KMS-11 (cell line): ENCODE measurements around the gene RXFP1.

ENCODE experiments used
- H2AFZ ChIP-seq: fragments of 200-600 bp; sonication (generic); 2 replicates; pipeline ENCODE4 v1.6.1; 2016; ENCODE audit warnings: antibody characterized with exemption, mixed run types, low read depth
- H3K27ac ChIP-seq: fragments of 200-600 bp; sonication (generic); 2 replicates; pipeline ENCODE4 v1.6.1; 2016; ENCODE audit warnings: mild to moderate bottlenecking, mixed run types
- H3K27me3 ChIP-seq: fragments of 200-600 bp; sonication (generic); 2 replicates; pipeline ENCODE4 v1.6.1; 2017; ENCODE audit warnings: mild to moderate bottlenecking, low read depth, mixed run types, moderate library complexity; ENCODE audit not compliant: insufficient read depth
- H3K36me3 ChIP-seq: fragments of 200-600 bp; sonication (generic); 2 replicates; pipeline ENCODE4 v1.6.1; 2017; ENCODE audit warnings: mild to moderate bottlenecking, mixed run types; ENCODE audit not compliant: insufficient read depth
- H3K4me1 ChIP-seq: fragments of 200-600 bp; sonication (generic); 2 replicates; pipeline ENCODE4 v1.6.1; 2016; ENCODE audit warnings: mild to moderate bottlenecking, low read depth, mixed run types; ENCODE audit not compliant: poor library complexity, severe bottlenecking
- H3K4me2 ChIP-seq: fragments of 200-600 bp; sonication (generic); 2 replicates; pipeline ENCODE4 v1.7.0; 2016; ENCODE audit warnings: mild to moderate bottlenecking, mixed run types
- H3K4me3 ChIP-seq: fragments of 200-600 bp; sonication (generic); IDR thresholded peaks from 2 replicates; pipeline ENCODE4 v1.6.1; 2017; ENCODE audit warnings: low read depth, low read length, mixed read lengths; ENCODE audit not compliant: insufficient read depth
- H3K79me2 ChIP-seq: fragments of 200-600 bp; sonication (generic); 2 replicates; pipeline ENCODE4 v1.6.1; 2016; ENCODE audit warnings: low read depth, mixed run types; ENCODE audit not compliant: insufficient read depth
- H3K9ac ChIP-seq: fragments of 200-600 bp; sonication (generic); 2 replicates; pipeline ENCODE4 v1.6.1; 2016; ENCODE audit warnings: mild to moderate bottlenecking, mixed run types
- H4K20me1 ChIP-seq: fragments of 200-600 bp; sonication (generic); 2 replicates; pipeline ENCODE4 v1.6.1; 2016; ENCODE audit warnings: mild to moderate bottlenecking, mixed run types; ENCODE audit not compliant: insufficient read depth
- TF ChIP-seq, protein P1 (sequence below): fragments of 200-600 bp; sonication (generic); conservative IDR thresholded peaks from 2 replicates; pipeline ENCODE4 v1.6.1; 2017; ENCODE audit warnings: low read depth, mild to moderate bottlenecking, antibody characterized with exemption, low read length, moderate library complexity, mixed read lengths

The RXFP1 gene

GRCh38 chr4:158624889-158625478 is 103.3 kb downstream of the RXFP1 start:
- H3K27me3 ChIP-seq, result no peaks in the 10 kb centered on the region
- H3K4me2 ChIP-seq, result no peak overlapping the region
- H3K4me1 ChIP-seq, result no peaks in the 10 kb centered on the region
- TF ChIP-seq, protein P1, sequence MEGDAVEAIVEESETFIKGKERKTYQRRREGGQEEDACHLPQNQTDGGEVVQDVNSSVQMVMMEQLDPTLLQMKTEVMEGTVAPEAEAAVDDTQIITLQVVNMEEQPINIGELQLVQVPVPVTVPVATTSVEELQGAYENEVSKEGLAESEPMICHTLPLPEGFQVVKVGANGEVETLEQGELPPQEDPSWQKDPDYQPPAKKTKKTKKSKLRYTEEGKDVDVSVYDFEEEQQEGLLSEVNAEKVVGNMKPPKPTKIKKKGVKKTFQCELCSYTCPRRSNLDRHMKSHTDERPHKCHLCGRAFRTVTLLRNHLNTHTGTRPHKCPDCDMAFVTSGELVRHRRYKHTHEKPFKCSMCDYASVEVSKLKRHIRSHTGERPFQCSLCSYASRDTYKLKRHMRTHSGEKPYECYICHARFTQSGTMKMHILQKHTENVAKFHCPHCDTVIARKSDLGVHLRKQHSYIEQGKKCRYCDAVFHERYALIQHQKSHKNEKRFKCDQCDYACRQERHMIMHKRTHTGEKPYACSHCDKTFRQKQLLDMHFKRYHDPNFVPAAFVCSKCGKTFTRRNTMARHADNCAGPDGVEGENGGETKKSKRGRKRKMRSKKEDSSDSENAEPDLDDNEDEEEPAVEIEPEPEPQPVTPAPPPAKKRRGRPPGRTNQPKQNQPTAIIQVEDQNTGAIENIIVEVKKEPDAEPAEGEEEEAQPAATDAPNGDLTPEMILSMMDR, result peak; percentile 84
- no peak overlapping the region for H2AFZ ChIP-seq
- no peaks in the 10 kb centered on the region for H4K20me1 ChIP-seq
- no peak overlapping the region for H3K27ac ChIP-seq
- H3K9ac ChIP-seq, result no peak overlapping the region
- no peaks in the 10 kb centered on the region for H3K79me2 ChIP-seq
- H3K4me3 ChIP-seq, result no peak overlapping the region
- no peaks in the 10 kb centered on the region for H3K36me3 ChIP-seq

- Histone ChIP-seq H3K9ac (no peak overlapping the region), H3K27me3 (no peaks in the 10 kb centered on the region), H3K27ac (no peak overlapping the region), H3K4me3 (no peak overlapping the region), H3K79me2 (no peaks in the 10 kb centered on the region), H3K4me2 (no peak overlapping the region), H3K36me3 (no peaks in the 10 kb centered on the region), H2AFZ (no peak overlapping the region), H4K20me1 (no peaks in the 10 kb centered on the region), H3K4me1 (no peaks in the 10 kb centered on the region)
- TF ChIP-seq, protein P1, result no peak
Measured at GRCh38 chr4:158625544-158625943, 103.9 kb downstream of the RXFP1 start.

DNA sequence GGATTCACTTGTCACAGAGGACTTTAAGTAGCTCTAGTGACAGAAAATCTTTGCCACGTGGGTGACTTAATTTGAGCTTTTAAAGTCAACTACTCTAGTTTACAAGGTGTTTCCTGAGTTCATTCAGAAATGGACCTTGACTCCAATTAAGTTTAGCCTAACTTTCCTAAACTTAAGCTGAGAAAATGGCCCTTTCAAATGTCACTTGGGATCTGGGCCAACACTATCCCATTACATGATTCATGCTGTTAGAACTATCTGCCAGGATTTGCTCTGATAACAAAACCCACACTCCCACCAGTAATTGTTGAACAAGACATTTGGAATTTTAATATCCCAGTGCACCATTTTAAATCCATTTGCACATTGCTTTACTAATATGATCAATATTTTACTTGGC is 109.2 kb downstream of the RXFP1 start:
- Histone ChIP-seq H3K27me3 (no peaks in the 10 kb centered on the region), H3K9ac (no peak overlapping the region), H3K36me3 (no peaks in the 10 kb centered on the region), H4K20me1 (no peaks in the 10 kb centered on the region), H3K27ac (no peak overlapping the region), H3K79me2 (no peaks in the 10 kb centered on the region), H3K4me1 (no peaks in the 10 kb centered on the region), H3K4me3 (no peak overlapping the region), H2AFZ (no peak overlapping the region), H3K4me2 (no peak overlapping the region)
- TF ChIP-seq, protein P1, result no peak

GRCh38 chr4:158636619-158637018 is 114.9 kb downstream of the RXFP1 start:
- no peaks in the 10 kb centered on the region for H4K20me1 ChIP-seq
- H3K9ac ChIP-seq, result no peak overlapping the region
- H3K36me3 ChIP-seq, result no peaks in the 10 kb centered on the region
- no peak overlapping the region for H3K4me2 ChIP-seq
- H3K79me2 ChIP-seq, result no peaks in the 10 kb centered on the region
- H2AFZ ChIP-seq, result no peak overlapping the region
- TF ChIP-seq, protein P1, result no peak
- no peak overlapping the region for H3K27ac ChIP-seq
- no peaks in the 10 kb centered on the region for H3K4me1 ChIP-seq
- H3K27me3 ChIP-seq, result no peaks in the 10 kb centered on the region
- H3K4me3 ChIP-seq, result no peak overlapping the region
